GM13976 (cell line): Measurements from ENCODE around the gene ZMIZ1.

ENCODE experiments used
- DNase-seq: peaks from one replicate; pipeline ENCODE4 v3.0.0; 2012; ENCODE audit warnings: low spot score
- CTCF ChIP-seq: IDR thresholded peaks from 2 replicates; pipeline ENCODE4 v1.5.1; 2012; ENCODE audit warnings: borderline replicate concordance, mild to moderate bottlenecking; ENCODE audit not compliant: insufficient read depth; ENCODE audit errors: extremely low read depth, missing control alignments, control extremely low read depth
- in situ Hi-C: fragments of 300-500 bp; cut with MboI; formaldehyde crosslinking; loops from one replicate; pipeline ENCODE4 v1.12.0; 2022; ENCODE audit warnings: low sequenced_read_pairs, mixed read lengths, inconsistent platforms; ENCODE audit not compliant: unreplicated experiment

ZMIZ1 gene

GRCh38 chr10:79254333-79255006 is 185.7 kb downstream of the ZMIZ1 start:
- no peak for DNase-seq
- TF ChIP-seq CTCF: no peak
- in situ Hi-C loops: no loop called here

GRCh38 chr10:79255007-79255507 is 186.3 kb downstream of the ZMIZ1 start:
- no peak for TF ChIP-seq CTCF
- DNase-seq: no peak
- in situ Hi-C loops: no loop called here

- no peak for TF ChIP-seq CTCF
- no peak for DNase-seq
- in situ Hi-C loops: no loop called here
These were observed 187.6 kb downstream of the ZMIZ1 start for GRCh38 chr10:79256264-79256806.

GRCh38 chr10:79258894-79259293 is 190.1 kb downstream of the ZMIZ1 start:
- DNase-seq: no peak
- in situ Hi-C loops: no loop called here
- TF ChIP-seq CTCF: no peak

- no peak for DNase-seq
- in situ Hi-C loops: no loop called here
- no peak for TF ChIP-seq CTCF
These were observed 191.1 kb downstream of the ZMIZ1 start for GRCh38 chr10:79259834-79260233.

GRCh38 chr10:79260811-79261740 is 192.3 kb downstream of the ZMIZ1 start:
- TF ChIP-seq CTCF: no peak
- no peak for DNase-seq
- in situ Hi-C loops: no loop called here
